HT1080 (cell line): ENCODE results near the gene KLK1. TPM values are rescaled to one million over a fixed set of nuclear protein-coding genes. Genes with fewer than 3 reads are reported as not detected.
"Not testable (repeated sequence)": the region's sequence is repeated elsewhere in the genome, so short reads cannot be mapped to it uniquely, and the experiment has no call there.

Source experiments
- DNase-seq: peaks from one replicate; pipeline ENCODE4 v3.0.0-alpha.2; 2015; ENCODE audit warnings: low read depth
- total RNA-seq: library from RNA; depleted of rRNA; stranded (reverse); fragments of >200 nt; shearing (Covaris generic); gene quantifications from 2 replicates; pipeline ENCODE4 v1.2.3, GENCODE V29; 2014

KLK1 gene
- total RNA-seq, 1 experiment from 2014 or later = not detected

DNA sequence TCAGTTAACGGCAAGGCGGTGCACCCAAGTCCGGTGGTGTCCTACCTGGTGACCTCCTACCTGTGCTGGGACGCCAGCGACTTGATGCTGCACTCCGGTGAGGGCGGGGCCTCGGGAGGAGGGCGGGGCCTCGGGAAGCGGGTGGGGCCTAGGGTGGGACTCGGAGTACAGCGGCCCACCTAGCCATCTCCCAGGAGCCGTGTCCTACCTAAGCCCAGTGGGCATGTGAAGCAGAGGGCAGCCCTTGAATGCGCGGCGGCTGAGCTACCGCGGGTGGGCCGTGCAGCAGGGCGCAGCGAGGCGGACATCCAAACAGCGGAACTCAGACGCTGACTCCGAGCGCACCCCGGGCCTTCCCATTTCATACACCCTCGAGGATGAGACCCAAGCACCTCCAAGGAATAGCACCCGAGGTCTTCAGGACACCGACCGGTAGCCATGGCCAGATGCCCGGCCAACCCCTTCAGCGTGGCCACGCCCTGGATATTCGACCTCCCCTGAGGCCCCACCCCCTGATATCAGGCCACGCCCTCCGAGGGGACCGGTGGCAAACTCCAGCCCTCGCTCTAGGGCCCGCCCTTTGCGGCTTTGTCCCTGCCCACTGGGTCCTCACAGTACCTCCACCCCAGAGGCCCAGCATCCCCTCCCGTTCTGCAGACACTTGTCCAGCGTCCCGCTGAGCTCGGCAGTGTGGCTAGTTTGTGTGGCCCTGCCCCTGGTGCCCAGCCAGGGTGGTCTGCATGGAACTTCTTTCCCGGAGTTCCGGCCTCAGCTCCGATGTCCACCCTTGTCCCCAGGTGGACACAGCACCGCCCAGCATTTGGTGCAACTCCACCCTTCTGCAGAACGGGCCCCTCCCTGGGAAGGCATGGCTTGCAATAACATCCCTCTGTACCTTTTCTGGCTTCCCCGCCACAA is 5.4 kb downstream of the KLK1 start:
- no peak for DNase-seq

DNA sequence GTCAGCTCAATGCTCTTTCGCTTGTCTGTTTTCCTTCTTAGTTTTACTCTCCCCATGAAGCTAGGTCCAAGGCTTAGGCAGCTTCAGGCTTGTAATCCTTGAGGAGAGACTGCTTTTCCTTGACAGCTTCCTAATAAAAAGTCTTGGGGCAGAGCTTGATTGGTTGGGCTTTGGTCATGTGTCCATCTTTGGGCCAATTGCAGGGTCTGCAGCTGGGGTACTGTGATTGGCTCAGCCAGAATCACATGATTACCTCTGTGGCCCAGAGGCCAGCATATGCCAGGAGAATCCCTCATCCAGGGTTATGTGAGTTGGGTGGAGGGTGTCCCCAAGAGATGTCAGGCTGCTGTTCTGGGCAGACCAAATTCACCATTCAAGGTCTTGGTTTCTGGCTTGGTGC is 8.1 kb downstream of the KLK1 start:
- DNase-seq = no peak

DNA sequence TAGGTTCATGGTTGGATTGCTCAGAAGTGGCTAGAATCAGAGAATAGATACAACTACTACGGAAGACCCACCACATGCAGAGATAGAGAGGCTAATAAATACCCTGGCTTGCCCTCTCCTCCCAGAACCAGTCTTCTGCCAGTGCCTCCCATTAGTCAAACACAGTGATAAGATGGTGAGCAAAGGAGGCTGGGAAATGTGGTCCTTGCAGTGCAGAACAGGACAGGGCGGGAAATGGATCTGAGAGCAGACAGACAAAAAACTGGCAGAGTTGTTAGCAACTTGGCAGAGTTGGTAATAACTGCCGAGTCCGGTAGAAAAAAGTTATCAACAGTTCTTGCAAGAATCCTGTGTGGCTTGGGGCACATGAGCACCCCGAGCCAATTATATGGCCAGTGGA is 8.7 kb downstream of the KLK1 start:
- DNase-seq = no peak

DNA sequence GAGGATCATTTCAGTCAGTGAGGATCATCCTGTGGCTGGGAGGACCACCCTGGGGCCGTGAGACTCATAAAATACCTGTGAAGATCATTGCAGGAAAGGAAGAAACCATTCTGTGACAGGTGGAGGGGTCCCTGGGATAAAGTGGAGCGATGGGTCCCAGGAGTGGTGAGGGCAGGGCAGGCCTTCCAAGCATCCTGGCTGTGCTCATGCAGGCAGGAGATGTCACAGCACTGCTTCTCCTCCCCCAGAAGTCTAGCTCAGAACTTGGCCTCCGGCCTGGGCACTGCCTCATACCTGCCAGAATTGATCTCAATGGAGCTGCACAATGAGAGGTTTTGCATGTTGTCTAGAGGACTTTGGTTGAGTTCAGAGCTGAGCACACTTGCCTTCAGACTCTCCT is 11.1 kb downstream of the KLK1 start:
- no peak for DNase-seq

DNA sequence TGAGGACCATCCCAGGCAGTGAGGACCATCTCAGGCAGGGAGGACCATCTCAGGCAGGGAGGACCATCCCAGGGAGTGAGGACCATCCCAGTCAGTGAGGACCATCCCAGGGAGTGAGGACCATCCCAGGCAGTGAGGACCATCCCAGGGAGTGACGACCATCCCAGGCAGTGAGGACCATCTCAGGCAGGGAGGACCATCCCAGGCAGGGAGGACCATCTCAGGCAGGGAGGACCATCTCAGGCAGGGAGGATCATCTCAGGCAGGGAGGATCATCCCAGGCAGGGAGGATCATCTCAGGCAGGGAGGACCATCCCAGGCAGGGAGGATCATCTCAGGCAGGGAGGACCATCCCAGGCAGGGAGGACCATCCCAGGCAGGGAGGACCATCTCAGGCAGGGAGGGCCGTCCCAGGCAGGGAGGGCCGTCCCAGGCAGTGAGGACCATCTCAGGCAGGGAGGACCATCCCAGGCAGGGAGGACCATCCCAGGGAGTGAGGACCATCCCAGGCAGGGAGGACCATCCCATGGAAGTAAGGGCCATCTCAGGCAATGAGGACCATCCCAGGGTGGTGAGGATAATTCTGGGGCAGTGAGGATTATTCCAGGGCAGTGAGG is 11.9 kb downstream of the KLK1 start:
- DNase-seq = not testable (repeated sequence)

DNA sequence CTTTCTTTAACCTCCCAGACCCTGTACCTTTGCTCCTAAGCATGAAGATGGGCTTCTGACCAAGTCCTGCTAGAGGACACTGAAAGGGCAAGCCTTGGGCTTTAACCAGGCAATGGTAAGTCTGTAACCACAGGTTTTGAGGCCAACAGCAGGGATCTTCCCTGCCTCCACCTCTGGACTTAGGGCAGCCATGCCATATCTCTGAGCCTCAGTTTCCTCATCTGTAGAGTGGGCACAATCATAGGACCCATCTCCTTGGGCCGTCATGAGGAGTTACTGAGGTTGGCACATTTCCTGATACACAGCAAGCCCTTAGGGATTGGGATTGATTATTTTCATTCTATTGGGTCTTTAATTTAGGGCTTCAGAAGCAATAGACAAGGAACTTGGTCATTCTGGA is 14.7 kb downstream of the KLK1 start:
- DNase-seq = no peak

DNA sequence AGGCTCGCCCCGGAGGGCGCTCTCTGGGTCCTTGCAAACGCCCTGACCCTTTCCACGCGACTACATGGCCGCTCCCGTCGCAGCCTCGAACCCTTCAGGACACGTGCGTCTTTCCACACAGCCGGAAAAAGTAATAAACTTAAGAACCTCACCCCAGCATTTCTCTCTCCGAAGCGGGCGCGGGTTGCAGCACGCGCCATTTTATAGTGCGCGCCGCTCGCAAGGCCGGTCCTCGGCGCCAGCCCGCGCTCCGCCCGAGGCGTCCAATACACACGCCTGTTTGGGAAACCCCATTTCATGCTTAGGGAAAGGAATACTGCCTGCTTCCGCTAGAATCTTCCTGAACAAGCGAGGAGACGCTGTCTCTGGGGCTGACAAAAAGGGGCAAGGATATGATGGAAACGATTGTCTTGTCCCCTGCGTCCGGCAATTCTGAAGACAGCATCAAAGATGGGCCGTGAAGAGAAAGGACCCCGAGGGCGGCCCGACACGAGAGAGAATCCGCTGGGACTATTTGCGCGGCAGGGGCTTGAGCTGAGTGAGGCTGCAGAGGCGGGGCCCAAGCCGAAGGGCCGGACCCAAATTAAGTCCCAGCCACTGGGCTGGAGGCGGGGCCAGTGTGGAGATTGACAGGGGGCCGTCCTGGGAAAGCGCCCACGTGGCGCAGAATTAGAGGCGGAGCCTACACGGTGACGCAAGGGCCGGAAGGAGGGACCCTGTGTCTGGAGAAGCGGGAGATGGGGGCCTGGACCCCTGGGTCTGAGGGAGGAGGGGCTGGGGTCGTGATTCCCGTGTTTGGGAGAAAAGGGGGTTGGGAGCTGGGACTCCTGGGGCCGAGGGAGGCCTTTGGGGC is 18.9 kb downstream of the KLK1 start:
- DNase-seq = peak; percentile 97

DNA sequence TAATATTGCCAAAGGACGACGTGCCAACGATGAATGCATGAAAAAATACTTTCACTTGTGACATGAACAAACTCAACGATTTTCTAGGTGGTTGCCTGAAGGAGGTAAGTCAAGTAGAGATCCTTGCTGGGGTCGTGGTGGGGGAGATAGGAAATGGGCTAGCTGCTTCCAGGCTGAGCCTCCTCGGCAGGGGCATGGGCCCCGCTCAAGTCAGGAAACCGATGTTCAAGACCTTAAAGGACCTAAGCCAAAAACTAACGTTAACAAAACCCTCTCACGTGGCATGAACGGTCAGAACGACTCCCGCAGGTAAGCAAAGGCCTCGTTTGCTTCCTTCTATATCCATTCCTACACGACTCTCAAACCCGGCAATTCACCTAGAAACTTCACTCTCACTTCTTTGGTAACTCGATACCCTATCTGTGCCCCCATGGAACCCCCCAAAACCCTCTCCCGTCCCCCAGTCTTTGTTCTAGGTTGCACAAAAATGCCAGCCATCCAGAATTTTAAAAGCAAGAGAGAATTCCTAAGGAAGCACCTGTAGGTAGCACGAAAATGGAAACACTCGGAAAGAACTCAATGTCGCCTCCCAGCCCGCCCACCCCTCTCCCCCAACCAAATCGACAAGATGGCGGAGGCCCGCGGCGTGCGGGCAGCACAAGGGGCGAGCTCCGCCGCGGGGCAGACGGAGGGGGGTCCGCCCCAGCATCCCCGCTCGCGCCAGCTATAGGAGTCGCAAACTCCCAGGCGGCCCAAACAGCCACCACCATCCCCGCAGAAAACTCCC is 19.8 kb downstream of the KLK1 start:
- DNase-seq = no peak

DNA sequence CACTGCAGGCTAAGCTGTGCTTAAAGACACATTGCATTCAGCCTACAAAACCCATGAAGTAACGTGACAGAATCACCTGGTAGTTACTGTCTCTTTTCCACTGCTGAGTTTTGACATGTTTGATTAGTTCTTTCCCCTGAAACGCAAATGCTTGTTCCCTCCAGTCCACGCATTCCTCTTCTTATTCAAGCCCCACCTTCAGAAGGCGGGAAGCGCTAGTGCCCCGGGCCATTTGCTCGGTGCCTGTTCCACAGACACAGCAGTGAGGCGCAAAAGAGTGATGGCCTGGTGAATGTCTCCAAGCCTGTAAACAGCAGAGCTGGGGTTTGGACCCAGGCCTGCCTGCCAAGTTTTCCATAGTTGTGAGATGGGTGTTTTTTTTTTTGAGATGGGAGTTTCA is 22.5 kb downstream of the KLK1 start:
- DNase-seq = no peak

DNA sequence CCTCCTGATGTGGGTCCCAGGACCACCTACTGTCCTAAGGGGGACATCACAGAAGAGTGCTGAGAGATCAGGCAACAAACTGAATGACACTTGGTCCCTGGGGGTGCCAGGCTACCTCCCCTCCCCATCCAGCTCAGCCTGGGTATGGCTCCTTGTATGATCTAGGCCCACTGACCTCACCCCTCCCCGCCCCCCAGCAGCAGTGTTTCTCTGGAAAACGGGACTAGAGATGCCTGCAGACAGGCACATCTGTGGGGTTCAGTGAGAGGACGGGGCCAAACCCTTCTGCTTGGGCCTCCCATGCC is 24.1 kb downstream of the KLK1 start:
- no peak for DNase-seq

DNA sequence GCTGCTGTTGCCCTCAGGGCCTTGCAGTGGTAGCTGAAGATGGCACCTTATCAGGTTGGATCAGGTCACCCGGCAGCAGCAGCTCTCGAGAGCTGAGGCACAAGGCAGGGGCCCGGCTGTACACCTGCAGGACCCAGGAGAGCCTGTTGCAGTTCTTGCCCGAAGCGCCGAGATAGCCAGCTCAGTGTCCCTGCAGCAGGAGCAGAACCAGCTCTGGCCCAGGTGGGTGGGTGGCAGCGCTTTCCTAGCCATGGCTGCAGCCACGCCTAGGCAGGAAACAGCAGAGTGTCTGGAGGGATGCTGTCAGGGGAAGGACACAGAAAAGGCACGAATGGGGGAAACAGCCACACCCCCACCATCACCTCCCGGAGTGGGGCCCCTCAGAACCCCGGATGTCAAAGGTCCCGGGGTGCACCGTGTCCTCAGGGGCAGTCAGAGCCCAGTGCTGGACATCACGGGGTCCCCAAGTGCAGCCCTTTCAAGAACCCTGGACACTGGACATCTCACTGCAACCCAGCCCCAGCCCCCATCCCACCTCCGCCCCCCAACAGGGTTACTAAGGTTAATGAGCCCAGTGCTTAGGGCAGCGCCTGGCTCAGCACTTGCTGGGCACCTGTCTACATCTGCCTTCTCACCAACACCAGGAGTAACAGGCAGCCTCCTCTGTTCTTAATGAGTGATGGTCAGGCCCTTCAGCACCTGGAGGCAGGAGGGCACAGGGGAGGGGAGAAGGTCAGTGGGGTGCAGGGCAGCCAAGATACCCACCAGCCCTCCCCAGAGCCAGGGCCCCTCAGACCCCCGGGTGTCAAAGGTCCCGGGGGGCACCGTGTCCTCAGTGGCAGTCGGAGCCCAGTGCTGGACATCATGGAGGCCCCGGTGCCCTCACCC is 24.7 kb downstream of the KLK1 start:
- no peak for DNase-seq

DNA sequence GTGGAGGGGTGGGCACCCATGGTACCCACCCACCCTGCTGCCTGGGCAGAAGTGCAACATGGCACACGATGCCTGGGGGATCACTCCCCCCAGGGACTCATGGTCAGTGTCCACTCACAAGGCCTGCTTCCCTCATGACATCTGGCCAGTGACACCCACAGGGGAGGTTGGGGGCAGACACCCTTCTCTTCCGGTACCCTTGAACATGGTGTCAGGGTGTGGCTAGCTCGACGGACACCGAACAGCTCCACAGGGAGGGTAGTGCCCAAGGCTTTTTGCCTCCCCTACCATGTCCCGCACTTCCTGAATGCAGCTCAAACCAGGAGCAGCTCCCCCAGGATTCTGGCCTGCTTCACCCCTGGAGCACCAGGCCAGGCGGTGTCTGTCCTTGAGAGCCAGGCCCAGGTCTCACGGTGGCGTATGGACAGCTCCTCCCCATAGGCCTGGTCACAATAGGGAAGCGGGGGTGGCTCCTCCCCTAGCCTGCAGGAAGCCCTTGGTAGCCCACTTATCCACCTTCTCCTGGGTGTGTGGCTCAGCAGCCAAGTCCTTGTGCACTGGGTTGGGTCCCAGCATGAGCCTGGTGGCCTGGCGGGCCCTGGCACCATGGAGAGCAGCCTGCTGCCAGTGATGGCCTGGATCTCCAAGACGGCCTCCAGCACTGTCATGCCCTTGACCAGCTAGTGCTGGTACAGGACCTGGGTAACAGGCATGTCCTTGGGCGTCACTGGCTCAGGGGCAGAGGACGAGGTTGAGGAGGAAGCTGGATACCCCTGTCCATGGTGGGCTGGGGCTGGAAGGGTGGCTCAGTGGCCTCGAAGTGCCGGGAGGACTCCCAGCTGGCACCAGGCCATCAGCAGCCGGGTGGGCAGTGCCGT is 25.6 kb downstream of the KLK1 start:
- DNase-seq = no peak

DNA sequence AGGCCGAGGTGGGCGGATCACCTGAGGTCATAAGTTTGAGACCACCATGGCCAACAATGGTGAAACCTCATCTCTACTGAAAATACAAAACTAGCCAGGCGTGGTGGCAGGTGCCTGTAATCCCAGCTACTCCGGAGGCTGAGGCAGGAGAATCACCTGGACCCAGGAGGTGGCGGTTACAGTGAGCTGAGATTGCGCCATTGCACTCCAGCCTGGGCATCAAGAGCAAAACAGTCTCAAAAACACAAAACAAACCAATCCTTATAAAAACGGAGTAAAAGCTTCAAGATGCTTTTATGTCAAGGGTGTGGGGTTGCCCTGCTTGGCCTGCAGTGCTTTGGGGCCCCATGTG is 26.2 kb downstream of the KLK1 start:
- no peak for DNase-seq

DNA sequence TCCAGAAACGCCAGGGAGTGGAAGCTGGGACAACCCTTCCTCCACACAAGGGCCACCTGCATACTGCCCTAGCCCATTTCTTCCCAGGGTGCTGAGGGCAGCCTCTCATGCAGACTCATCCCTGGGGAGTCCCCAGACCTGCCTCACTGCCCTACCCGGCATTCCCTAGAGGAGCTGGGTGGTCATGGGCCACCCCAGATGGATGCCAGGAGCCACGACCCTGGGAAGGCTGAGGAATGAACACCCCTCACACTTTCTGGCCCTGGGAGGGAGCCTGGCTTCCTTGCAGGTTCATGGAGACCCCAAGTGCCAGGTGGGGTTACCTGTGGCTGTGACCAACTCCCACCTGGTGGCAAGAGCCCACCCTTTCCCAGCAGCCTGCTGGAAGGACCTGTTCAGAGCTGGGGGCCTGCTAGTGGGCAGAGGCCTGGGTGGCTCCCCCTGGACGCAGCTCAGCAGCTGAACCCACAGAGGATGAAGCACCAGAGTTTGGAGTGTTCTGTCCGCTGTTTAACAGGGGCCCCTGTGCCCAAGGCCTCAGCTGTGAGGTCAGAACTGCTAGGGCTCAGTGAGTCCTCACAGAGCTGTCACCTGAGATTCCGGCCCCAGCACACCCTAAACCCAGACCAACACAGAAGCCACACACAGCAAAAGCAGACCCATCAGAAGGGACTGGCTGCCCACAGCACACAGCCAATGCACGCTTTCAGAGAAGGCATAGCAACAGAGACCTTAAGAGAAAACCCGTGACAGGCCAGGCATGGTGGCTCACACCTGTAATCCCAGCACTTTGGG is 26.8 kb downstream of the KLK1 start:
- no peak for DNase-seq

DNA sequence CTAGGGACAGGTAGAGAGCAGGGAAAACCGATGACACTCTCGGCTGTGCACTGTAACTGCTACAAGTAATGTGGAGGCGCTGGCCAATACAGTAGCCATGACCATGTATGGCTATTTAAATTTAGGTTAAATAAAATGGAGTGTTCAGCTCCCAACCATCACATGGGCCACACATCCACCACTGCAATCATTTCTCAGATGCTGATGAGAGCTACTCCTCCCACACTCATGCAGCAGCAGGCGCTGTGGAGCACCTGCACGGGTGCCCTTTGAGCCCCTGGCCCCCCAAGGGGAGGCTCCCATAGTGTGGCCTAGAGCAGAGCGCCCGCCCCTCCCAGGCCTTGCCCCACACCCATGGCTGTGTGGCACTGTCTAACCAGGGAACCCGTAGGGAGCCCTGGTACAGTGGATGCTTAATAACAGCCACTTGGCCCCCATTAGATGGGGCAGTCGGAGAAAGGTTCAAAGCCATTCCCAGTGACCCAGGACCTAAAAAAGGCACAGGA is 27.4 kb downstream of the KLK1 start:
- peak; percentile 34 for DNase-seq

DNA sequence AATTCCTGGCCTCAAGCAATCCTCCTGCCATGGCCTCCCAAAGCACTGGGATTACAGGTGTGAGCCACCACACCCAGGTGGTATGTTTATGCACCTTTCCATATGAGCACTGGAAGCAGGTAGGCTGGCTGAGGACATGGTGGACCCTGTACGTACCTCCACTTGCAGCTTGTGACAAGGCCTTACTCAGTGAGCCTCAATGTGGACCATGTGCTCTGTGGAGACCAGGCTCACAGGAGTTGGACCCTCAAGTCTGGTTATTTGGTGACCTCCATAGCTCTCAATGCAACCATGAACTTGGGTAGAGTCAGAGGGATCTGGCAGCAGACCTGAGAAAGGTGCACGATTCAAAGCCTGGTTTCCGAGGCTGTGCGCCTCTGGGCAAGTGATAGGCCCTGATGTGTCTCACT is 27.9 kb downstream of the KLK1 start:
- no peak for DNase-seq

DNA sequence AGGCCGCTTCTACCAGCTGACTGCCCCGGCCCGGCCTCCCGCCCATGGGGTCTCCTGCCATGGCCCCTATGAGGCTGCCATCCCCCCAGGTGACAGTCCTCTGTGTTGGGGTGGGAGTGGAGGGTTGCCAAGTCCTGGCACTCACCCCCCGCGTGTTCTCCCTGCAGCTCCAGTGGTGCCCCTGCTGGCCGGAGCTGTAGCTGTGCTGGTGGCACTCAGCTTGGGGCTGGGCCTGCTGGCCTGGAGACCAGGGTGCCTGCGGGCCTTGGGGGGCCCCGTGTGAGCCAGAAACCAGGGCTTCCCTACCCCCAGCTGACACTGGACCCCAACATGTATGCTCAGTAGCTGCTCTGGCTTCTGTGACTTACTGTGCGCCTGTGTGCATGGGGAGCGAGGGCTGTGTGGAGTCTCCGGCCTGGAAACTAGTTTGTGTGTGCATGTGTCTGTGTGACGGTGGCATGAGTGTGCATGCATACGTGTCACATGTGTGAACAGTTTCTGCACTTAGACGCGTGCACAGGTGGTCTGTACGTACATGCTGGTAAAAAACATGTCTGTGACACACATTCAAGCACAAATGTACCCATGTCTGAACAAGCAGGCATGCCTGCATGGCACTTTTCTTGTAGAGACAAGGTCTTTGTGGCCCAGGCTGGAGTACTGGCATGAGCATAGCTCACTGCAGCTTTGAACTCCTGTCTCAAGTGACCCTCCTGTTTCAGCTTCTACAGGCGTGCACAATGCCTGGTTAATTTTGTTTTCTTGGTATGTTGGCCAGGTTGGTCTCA is 28.5 kb downstream of the KLK1 start:
- DNase-seq = peak; percentile 41
